Caco-2 (cell line): ENCODE data around the gene AGO3. TPM values are rescaled to one million over a fixed set of nuclear protein-coding genes. Genes with fewer than 3 reads are reported as not detected.

ENCODE experiments used
- BruUV-seq: library from RNA; stranded (reverse); fragments of 400-500 nt; replicated peaks from 2 replicates; lab custom pipeline; 2021; lab: Mats Ljungman, UMichigan
- CTCF ChIA-PET: fragments of 300-600 bp; sonication (Branson Sonifier 250); formaldehyde crosslinking; loops from one replicate; lab custom pipeline; 2022; ENCODE audit warnings: antibody characterized with exemption; lab: Charles Lee
- POLR2A ChIA-PET: fragments of 300-600 bp; sonication (Branson Sonifier 250); formaldehyde crosslinking; loops from one replicate; lab custom pipeline; 2022; ENCODE audit warnings: antibody characterized with exemption; lab: Charles Lee
- DNase-seq, 2 experiments: peaks; one replicate each; pipeline versions ENCODE4 v3.0.0 to v3.0.0-alpha.2; 2020 to 2022
- H3K27me3 ChIP-seq: replicated peaks from 2 replicates; pipeline ENCODE4 v1.6.0; 2011; ENCODE audit warnings: low read length; ENCODE audit not compliant: control insufficient read depth, insufficient read depth
- H3K36me3 ChIP-seq: 2 replicates; pipeline ENCODE4 v1.5.1; 2011; ENCODE audit warnings: low read length; ENCODE audit not compliant: control insufficient read depth, insufficient read depth
- H3K4me1 ChIP-seq: fragments of 250-450 bp; sonication (Bioruptor Pico); 2 replicates; pipeline ENCODE4 v1.5.1; 2020; ENCODE audit warnings: mild to moderate bottlenecking
- H3K4me3 ChIP-seq: 2 replicates; pipeline ENCODE4 v1.5.1; 2011; ENCODE audit warnings: low read depth, mild to moderate bottlenecking, control low read depth, low read length
- H3K9me3 ChIP-seq: fragments of 250-450 bp; sonication (Bioruptor Pico); 2 replicates; pipeline ENCODE4 v1.5.1; 2020; ENCODE audit warnings: mild to moderate bottlenecking, moderate library complexity
- H3K27ac Mint-ChIP-seq: one replicate; pipeline ENCODE4 v1.8.0; 2022; ENCODE audit warnings: mixed read lengths; ENCODE audit not compliant: unreplicated experiment
- H3K27me3 Mint-ChIP-seq: one replicate; pipeline ENCODE4 v1.8.0; 2022; ENCODE audit warnings: mixed read lengths; ENCODE audit not compliant: insufficient read depth, unreplicated experiment
- H3K36me3 Mint-ChIP-seq: one replicate; pipeline ENCODE4 v1.8.0; 2022; ENCODE audit warnings: mild to moderate bottlenecking, mixed read lengths; ENCODE audit not compliant: insufficient read depth, unreplicated experiment
- H3K4me1 Mint-ChIP-seq: one replicate; pipeline ENCODE4 v1.8.0; 2022; ENCODE audit warnings: low read depth, mixed read lengths; ENCODE audit not compliant: unreplicated experiment
- H3K4me3 Mint-ChIP-seq: one replicate; pipeline ENCODE4 v1.8.0; 2022; ENCODE audit warnings: mild to moderate bottlenecking, moderate library complexity, mixed read lengths; ENCODE audit not compliant: unreplicated experiment
- H3K9me3 Mint-ChIP-seq: one replicate; pipeline ENCODE4 v1.8.0; 2022; ENCODE audit warnings: mixed read lengths; ENCODE audit not compliant: unreplicated experiment
- intact Hi-C: fragments of 100-400 bp; cut with micrococcal nuclease; formaldehyde crosslinking; loops from one replicate; pipeline ENCODE4 v1.10.0; 2022; ENCODE audit not compliant: unreplicated experiment
- total RNA-seq: library from RNA; stranded (reverse); gene quantifications from 2 replicates; pipeline ENCODE4 v1.2.3, GENCODE V29; 2022
- TF ChIP-seq, protein P1 (sequence below), 2 experiments: fragments of 200-600 bp in 1 of 2; IDR thresholded peaks; 1 replicate in 1 of 2; 2 replicates in 1 of 2; pipeline versions ENCODE4 v1.5.1 to v1.8.0; 2011 to 2022; ENCODE audit warnings: antibody characterized with exemption in 1 of 2, control low read depth in 1 of 2, inconsistent platforms in 1 of 2, low read depth in 1 of 2, low read length in 1 of 2, mild to moderate bottlenecking in 1 of 2, moderate library complexity in 1 of 2; ENCODE audit not compliant: insufficient read depth in 1 of 2, severe bottlenecking in 1 of 2, unreplicated experiment in 1 of 2

The AGO3 gene
- total RNA-seq, 1 experiment from 2014 or later, result 18.1 TPM

- ChIA-PET POLR2A (no interaction called here), CTCF (no interaction called here)
- Histone ChIP-seq H3K4me3 (no peak overlapping the region), H3K36me3 (no peaks in the 10 kb centered on the region), H3K9me3 (no peaks in the 10 kb centered on the region), H3K4me1 (no peaks in the 10 kb centered on the region), H3K27me3 (no peaks in the 10 kb centered on the region)
- TF ChIP-seq, protein P1, sequence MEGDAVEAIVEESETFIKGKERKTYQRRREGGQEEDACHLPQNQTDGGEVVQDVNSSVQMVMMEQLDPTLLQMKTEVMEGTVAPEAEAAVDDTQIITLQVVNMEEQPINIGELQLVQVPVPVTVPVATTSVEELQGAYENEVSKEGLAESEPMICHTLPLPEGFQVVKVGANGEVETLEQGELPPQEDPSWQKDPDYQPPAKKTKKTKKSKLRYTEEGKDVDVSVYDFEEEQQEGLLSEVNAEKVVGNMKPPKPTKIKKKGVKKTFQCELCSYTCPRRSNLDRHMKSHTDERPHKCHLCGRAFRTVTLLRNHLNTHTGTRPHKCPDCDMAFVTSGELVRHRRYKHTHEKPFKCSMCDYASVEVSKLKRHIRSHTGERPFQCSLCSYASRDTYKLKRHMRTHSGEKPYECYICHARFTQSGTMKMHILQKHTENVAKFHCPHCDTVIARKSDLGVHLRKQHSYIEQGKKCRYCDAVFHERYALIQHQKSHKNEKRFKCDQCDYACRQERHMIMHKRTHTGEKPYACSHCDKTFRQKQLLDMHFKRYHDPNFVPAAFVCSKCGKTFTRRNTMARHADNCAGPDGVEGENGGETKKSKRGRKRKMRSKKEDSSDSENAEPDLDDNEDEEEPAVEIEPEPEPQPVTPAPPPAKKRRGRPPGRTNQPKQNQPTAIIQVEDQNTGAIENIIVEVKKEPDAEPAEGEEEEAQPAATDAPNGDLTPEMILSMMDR (IDR thresholded peaks at IDR 0.05; ENCODE audit: insufficient read depth in 1 of 2, low read depth in 1 of 2, low read length in 1 of 2, severe bottlenecking in 1 of 2, unreplicated experiment in 1 of 2), result no peak
- DNase-seq, result no peak
- no peaks in the 10 kb centered on the region for H3K27me3 Mint-ChIP-seq
- peaks cover 15% of the 10 kb centered on the region for H3K36me3 Mint-ChIP-seq
- intact Hi-C loops, result no loop called here
- BruUV-seq, result no TSS peak
- H3K27ac Mint-ChIP-seq, result no peak overlapping the region
- no peaks in the 10 kb centered on the region for H3K9me3 Mint-ChIP-seq
- no peak overlapping the region for H3K4me3 Mint-ChIP-seq
- no peaks in the 10 kb centered on the region for H3K4me1 Mint-ChIP-seq
Measured at GRCh38 chr1:36034692-36035091, 103.8 kb downstream of the AGO3 start.

- H3K27me3 ChIP-seq, result no peaks in the 10 kb centered on the region
- H3K36me3 Mint-ChIP-seq, result peaks cover 15% of the 10 kb centered on the region
- no peaks in the 10 kb centered on the region for H3K9me3 Mint-ChIP-seq
- H3K4me1 Mint-ChIP-seq, result no peaks in the 10 kb centered on the region
- H3K27ac Mint-ChIP-seq, result no peak overlapping the region
- intact Hi-C loops, result no loop called here
- H3K4me1 ChIP-seq, result no peaks in the 10 kb centered on the region
- CTCF ChIA-PET, result no interaction called here
- POLR2A ChIA-PET, result no interaction called here
- no TSS peak for BruUV-seq
- TF ChIP-seq, protein P1 (IDR thresholded peaks at IDR 0.05; ENCODE audit: insufficient read depth in 1 of 2, low read depth in 1 of 2, low read length in 1 of 2, severe bottlenecking in 1 of 2, unreplicated experiment in 1 of 2), result no peak
- no peak overlapping the region for H3K4me3 Mint-ChIP-seq
- H3K36me3 ChIP-seq, result no peaks in the 10 kb centered on the region
- H3K9me3 ChIP-seq, result no peaks in the 10 kb centered on the region
- H3K27me3 Mint-ChIP-seq, result no peaks in the 10 kb centered on the region
- DNase-seq, result no peak
- no peak overlapping the region for H3K4me3 ChIP-seq
Measured at GRCh38 chr1:36035154-36035553, 104.2 kb downstream of the AGO3 start.

- H3K4me3 Mint-ChIP-seq, result no peak overlapping the region
- Histone ChIP-seq H3K4me1 (no peaks in the 10 kb centered on the region), H3K36me3 (no peaks in the 10 kb centered on the region), H3K9me3 (no peaks in the 10 kb centered on the region), H3K4me3 (no peak overlapping the region), H3K27me3 (no peaks in the 10 kb centered on the region)
- no peak overlapping the region for H3K27ac Mint-ChIP-seq
- BruUV-seq, result no TSS peak
- TF ChIP-seq, protein P1 (IDR thresholded peaks at IDR 0.05; ENCODE audit: insufficient read depth in 1 of 2, low read depth in 1 of 2, low read length in 1 of 2, severe bottlenecking in 1 of 2, unreplicated experiment in 1 of 2), result no peak
- DNase-seq, result no peak
- peaks cover 20% of the 10 kb centered on the region for H3K36me3 Mint-ChIP-seq
- intact Hi-C loops, result no loop called here
- POLR2A ChIA-PET, result no interaction called here
- H3K27me3 Mint-ChIP-seq, result no peaks in the 10 kb centered on the region
- CTCF ChIA-PET, result no interaction called here
- no peaks in the 10 kb centered on the region for H3K4me1 Mint-ChIP-seq
- no peaks in the 10 kb centered on the region for H3K9me3 Mint-ChIP-seq
Measured at GRCh38 chr1:36040238-36040637, 109.3 kb downstream of the AGO3 start.
